ENCODE results near the gene NOL4L.

The NOL4L gene

GRCh38 chr20:32453467-32454163 lies 131.5 kb downstream of the NOL4L start:
- DNase-seq, result no peak

- no peak for DNase-seq
These were observed 132.2 kb downstream of the NOL4L start for GRCh38 chr20:32452776-32453466.

GRCh38 chr20:32451682-32452461 lies 133.3 kb downstream of the NOL4L start:
- DNase-seq, result no peak

- DNase-seq, result no peak
These were observed 133.8 kb downstream of the NOL4L start for GRCh38 chr20:32451340-32451681.

GRCh38 chr20:32450484-32451061 lies 134.6 kb downstream of the NOL4L start:
- DNase-seq, result no peak

- no peak for DNase-seq
These were observed 135.2 kb downstream of the NOL4L start for GRCh38 chr20:32449890-32450401.

GRCh38 chr20:32449057-32449889 lies 135.9 kb downstream of the NOL4L start:
- DNase-seq, result no peak

- no peak for DNase-seq
These were observed 136.7 kb downstream of the NOL4L start for GRCh38 chr20:32448306-32449056.

- no peak for DNase-seq
These were observed 137.8 kb downstream of the NOL4L start for GRCh38 chr20:32447136-32448027.

GRCh38 chr20:32446301-32447100 lies 138.6 kb downstream of the NOL4L start:
- DNase-seq, result no peak

- DNase-seq, result no peak
These were observed 139.4 kb downstream of the NOL4L start for GRCh38 chr20:32445539-32446273.

GRCh38 chr20:32444474-32445220 lies 140.5 kb downstream of the NOL4L start:
- no peak for DNase-seq

GRCh38 chr20:32443386-32443974 lies 141.7 kb downstream of the NOL4L start:
- no peak for DNase-seq

- DNase-seq, result no peak
These were observed 142.3 kb downstream of the NOL4L start for GRCh38 chr20:32442630-32443373.

- DNase-seq, result no peak
These were observed 143.5 kb downstream of the NOL4L start for GRCh38 chr20:32441638-32442037.

- DNase-seq, result no peak
These were observed 144.4 kb downstream of the NOL4L start for GRCh38 chr20:32440758-32441078.

Data from stimulated activated CD4-positive, alpha-beta T cell treated with anti-CD3 and anti-CD28 coated beads, Interleukin-15, amount 100 ng/mL, for 24 hours (primary cell).